Ovary (tissue), 3 donors: ENCODE measurements around the gene CFAP70.

Experiments
- EP300 ChIP-seq: sonication (generic); formaldehyde crosslinking; IDR thresholded peaks from one replicate; pipeline ENCODE4 v1.6.1; 2017; ENCODE audit warnings: antibody characterized with exemption
- TF ChIP-seq, protein P1 (sequence below), 3 donors: fragments of 450-650 bp in 2 of 3; fragments of 200-600 bp in 1 of 3; IDR thresholded peaks; one replicate each; pipeline versions ENCODE4 v1.5.1 to v1.8.0; 2016 to 2022; ENCODE audit warnings: antibody characterized with exemption in 3 of 3, mild to moderate bottlenecking in 1 of 3
- donor health status: DM: no; HTN: no; CAD: no.

DNA sequence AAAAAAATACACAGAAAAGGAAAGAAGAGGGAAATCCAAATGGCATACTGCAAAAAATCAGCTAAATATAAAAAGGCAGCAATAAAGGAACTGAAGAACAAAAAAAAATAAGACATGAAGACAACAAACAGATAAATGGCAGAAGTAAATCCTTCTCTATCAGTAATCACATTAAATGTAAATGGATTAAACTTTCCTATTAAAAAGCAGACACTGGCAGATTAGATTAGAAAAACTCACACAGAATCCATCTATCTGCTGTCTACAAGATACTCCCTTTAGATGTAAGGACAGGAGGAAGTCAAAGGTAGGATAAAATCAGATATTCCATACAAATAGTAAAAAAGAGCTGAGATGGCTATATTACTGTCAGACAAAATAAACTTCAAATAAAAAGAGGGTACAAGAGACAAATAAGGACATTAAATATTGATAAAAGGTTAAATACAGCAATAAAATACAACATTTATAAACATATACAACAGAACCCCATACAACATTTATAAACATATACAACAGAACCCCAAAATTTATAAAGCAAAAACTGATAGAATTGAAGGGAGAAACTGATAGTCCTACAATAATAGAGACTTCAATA, 51.4 kb downstream of the CFAP70 start:
- no peak for TF ChIP-seq EP300
- TF ChIP-seq, protein P1, sequence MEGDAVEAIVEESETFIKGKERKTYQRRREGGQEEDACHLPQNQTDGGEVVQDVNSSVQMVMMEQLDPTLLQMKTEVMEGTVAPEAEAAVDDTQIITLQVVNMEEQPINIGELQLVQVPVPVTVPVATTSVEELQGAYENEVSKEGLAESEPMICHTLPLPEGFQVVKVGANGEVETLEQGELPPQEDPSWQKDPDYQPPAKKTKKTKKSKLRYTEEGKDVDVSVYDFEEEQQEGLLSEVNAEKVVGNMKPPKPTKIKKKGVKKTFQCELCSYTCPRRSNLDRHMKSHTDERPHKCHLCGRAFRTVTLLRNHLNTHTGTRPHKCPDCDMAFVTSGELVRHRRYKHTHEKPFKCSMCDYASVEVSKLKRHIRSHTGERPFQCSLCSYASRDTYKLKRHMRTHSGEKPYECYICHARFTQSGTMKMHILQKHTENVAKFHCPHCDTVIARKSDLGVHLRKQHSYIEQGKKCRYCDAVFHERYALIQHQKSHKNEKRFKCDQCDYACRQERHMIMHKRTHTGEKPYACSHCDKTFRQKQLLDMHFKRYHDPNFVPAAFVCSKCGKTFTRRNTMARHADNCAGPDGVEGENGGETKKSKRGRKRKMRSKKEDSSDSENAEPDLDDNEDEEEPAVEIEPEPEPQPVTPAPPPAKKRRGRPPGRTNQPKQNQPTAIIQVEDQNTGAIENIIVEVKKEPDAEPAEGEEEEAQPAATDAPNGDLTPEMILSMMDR (IDR thresholded peaks at IDR 0.05) = no peak
